ENCODE measurements around the gene MIPOL1. TPM values are rescaled to one million over a fixed set of nuclear protein-coding genes. Genes with fewer than 3 reads are reported as not detected.
"Not testable (repeated sequence)": the region's sequence is repeated elsewhere in the genome, so short reads cannot be mapped to it uniquely, and the experiment has no call there.

The MIPOL1 gene
- total and polyA plus RNA-seq, 3 donors from 2014 or later, result 9.0 to 38.8 (median 31.6) TPM

GRCh38 chr14:37289688-37290087 lies 92.0 kb downstream of the MIPOL1 start:
- no peaks in the 10 kb centered on the region for H3K27me3 ChIP-seq
- intact Hi-C loops (cut with DNase I; ENCODE audit: low total_unique reads), result no loop called here
- no peaks in the 10 kb centered on the region for H3K9me3 ChIP-seq
- no peak for TF ChIP-seq POLR2A (IDR thresholded peaks at IDR 0.05)
- TF ChIP-seq CTCF (IDR thresholded peaks at IDR 0.05), result no peak
- WGBS, 2 donors, result 47 to 58% methylated on average over 2 of the region's 2 CpGs
- H3K4me3 ChIP-seq, result no peak overlapping the region
- DNase-seq, result no peak
- no peak overlapping the region for H3K27ac ChIP-seq
- no peaks in the 10 kb centered on the region for H3K36me3 ChIP-seq (ENCODE audit: low read depth, missing control alignments)
- H3K4me1 ChIP-seq, result no peaks in the 10 kb centered on the region

GRCh38 chr14:37295262-37295661 lies 97.5 kb downstream of the MIPOL1 start:
- H3K4me3 ChIP-seq; H3K36me3 ChIP-seq (ENCODE audit: low read depth, missing control alignments); DNase-seq; H3K4me1 ChIP-seq; intact Hi-C loops (cut with DNase I; ENCODE audit: low total_unique reads); H3K9me3 ChIP-seq; H3K27ac ChIP-seq; H3K27me3 ChIP-seq: not testable (repeated sequence)
- WGBS, 2 donors, result 95 to 97% methylated on average over 1 of the region's 1 CpG

GRCh38 chr14:37311252-37311651 lies 113.5 kb downstream of the MIPOL1 start:
- no peak overlapping the region for H3K4me3 ChIP-seq
- H3K36me3 ChIP-seq (ENCODE audit: low read depth, missing control alignments), result no peaks in the 10 kb centered on the region
- intact Hi-C loops (cut with DNase I; ENCODE audit: low total_unique reads), result no loop called here
- WGBS, 2 donors, result 93% methylated on average over 1 of the region's 1 CpG
- H3K9me3 ChIP-seq, result no peaks in the 10 kb centered on the region
- no peak for DNase-seq
- TF ChIP-seq CTCF (IDR thresholded peaks at IDR 0.05) (no peak), POLR2A (IDR thresholded peaks at IDR 0.05) (no peak)
- H3K4me1 ChIP-seq, result no peaks in the 10 kb centered on the region
- no peaks in the 10 kb centered on the region for H3K27me3 ChIP-seq
- no peak overlapping the region for H3K27ac ChIP-seq

- no peak for TF ChIP-seq POLR2A (IDR thresholded peaks at IDR 0.05)
- TF ChIP-seq CTCF (IDR thresholded peaks at IDR 0.05), result no peak
- H3K27me3 ChIP-seq, result no peaks in the 10 kb centered on the region
- no peaks in the 10 kb centered on the region for H3K9me3 ChIP-seq
- H3K4me3 ChIP-seq, result no peak overlapping the region
- no peaks in the 10 kb centered on the region for H3K36me3 ChIP-seq (ENCODE audit: low read depth, missing control alignments)
- 86 to 95% methylated on average over 2 of the region's 2 CpGs for WGBS, 2 donors
- intact Hi-C loops (cut with DNase I; ENCODE audit: low total_unique reads), result no loop called here
- H3K4me1 ChIP-seq, result no peaks in the 10 kb centered on the region
- DNase-seq, result no peak
- no peak overlapping the region for H3K27ac ChIP-seq
These were observed 121.2 kb downstream of the MIPOL1 start for GRCh38 chr14:37318938-37319337.

GRCh38 chr14:37320106-37320505 lies 122.4 kb downstream of the MIPOL1 start:
- Histone ChIP-seq H3K9me3 (no peaks in the 10 kb centered on the region), H3K4me3 (no peak overlapping the region), H3K27ac (no peak overlapping the region), H3K4me1 (no peaks in the 10 kb centered on the region), H3K27me3 (no peaks in the 10 kb centered on the region), H3K36me3 (ENCODE audit: low read depth, missing control alignments) (no peaks in the 10 kb centered on the region)
- no peak for TF ChIP-seq CTCF (IDR thresholded peaks at IDR 0.05)
- no peak for TF ChIP-seq POLR2A (IDR thresholded peaks at IDR 0.05)
- intact Hi-C loops (cut with DNase I; ENCODE audit: low total_unique reads), result no loop called here
- WGBS, 2 donors, result 95 to 98% methylated on average over 2 of the region's 2 CpGs
- no peak for DNase-seq
